ENCODE measurements around the gene SLCO2A1.

DNA sequence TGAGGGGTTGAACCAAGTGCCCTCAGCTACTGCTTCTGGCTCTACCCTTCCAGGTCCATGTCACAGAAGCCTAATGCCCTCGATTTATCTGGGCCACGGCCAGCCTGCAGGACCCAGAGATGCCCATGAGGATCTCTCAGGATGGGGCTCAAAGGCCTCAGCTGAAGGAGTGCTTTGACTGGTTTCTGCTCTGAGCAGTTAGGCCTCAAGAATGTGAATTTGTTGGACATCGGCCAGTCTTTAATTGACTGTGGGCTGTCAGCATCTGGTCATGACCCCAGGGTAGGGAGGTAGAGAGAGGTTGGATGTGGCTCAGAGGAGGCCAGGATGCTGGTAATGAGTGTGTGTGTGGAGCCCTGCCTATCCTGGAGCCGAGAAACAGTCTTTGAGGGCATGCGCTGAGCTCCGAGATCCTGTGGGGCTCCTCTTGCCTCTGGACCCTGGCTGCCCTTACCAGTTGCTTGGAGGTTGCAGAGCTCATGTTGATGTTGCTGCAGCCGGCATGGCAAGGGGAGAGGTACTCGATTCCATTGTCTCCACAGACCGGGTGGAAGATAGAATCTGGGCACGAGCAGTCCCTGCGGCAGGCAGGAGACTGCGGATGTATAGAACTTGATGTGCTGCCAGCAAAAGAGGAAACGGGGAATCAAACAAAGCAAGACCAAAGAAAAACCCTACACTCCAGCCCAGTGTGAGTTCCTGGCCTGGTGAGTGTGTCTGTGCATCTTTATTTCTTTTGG is 84.9 kb downstream of the SLCO2A1 start:
- TF ChIP-seq, protein P1, sequence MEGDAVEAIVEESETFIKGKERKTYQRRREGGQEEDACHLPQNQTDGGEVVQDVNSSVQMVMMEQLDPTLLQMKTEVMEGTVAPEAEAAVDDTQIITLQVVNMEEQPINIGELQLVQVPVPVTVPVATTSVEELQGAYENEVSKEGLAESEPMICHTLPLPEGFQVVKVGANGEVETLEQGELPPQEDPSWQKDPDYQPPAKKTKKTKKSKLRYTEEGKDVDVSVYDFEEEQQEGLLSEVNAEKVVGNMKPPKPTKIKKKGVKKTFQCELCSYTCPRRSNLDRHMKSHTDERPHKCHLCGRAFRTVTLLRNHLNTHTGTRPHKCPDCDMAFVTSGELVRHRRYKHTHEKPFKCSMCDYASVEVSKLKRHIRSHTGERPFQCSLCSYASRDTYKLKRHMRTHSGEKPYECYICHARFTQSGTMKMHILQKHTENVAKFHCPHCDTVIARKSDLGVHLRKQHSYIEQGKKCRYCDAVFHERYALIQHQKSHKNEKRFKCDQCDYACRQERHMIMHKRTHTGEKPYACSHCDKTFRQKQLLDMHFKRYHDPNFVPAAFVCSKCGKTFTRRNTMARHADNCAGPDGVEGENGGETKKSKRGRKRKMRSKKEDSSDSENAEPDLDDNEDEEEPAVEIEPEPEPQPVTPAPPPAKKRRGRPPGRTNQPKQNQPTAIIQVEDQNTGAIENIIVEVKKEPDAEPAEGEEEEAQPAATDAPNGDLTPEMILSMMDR (IDR thresholded peaks at IDR 0.05): no peak
- TF ChIP-seq POLR2A (IDR thresholded peaks at IDR 0.05) (no peak), POLR2AphosphoS5 (IDR thresholded peaks at IDR 0.05) (peak in 1 of 3 donors; percentile 17)
